ENCODE measurements around the gene GDNF. TPM values are rescaled to one million over a fixed set of nuclear protein-coding genes. Genes with fewer than 3 reads are reported as not detected.

Gene GDNF
- total RNA-seq, 1 donor from 2014 or later = 0.57 TPM

- H3K4me1 Mint-ChIP-seq (ENCODE audit: low read depth) = no peaks in the 10 kb centered on the region
- H3K9me3 Mint-ChIP-seq (ENCODE audit: low read depth) = no peaks in the 10 kb centered on the region
- no peak overlapping the region for H3K4me3 Mint-ChIP-seq (ENCODE audit: low read depth)
- DNase-seq (ENCODE audit: low spot score, unreplicated experiment) = no peak
- no peaks in the 10 kb centered on the region for H3K36me3 Mint-ChIP-seq (ENCODE audit: insufficient read depth)
- TF ChIP-seq, protein P1, sequence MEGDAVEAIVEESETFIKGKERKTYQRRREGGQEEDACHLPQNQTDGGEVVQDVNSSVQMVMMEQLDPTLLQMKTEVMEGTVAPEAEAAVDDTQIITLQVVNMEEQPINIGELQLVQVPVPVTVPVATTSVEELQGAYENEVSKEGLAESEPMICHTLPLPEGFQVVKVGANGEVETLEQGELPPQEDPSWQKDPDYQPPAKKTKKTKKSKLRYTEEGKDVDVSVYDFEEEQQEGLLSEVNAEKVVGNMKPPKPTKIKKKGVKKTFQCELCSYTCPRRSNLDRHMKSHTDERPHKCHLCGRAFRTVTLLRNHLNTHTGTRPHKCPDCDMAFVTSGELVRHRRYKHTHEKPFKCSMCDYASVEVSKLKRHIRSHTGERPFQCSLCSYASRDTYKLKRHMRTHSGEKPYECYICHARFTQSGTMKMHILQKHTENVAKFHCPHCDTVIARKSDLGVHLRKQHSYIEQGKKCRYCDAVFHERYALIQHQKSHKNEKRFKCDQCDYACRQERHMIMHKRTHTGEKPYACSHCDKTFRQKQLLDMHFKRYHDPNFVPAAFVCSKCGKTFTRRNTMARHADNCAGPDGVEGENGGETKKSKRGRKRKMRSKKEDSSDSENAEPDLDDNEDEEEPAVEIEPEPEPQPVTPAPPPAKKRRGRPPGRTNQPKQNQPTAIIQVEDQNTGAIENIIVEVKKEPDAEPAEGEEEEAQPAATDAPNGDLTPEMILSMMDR (IDR thresholded peaks at IDR 0.05; ENCODE audit: unreplicated experiment) = no peak
- H3K27me3 Mint-ChIP-seq = peaks cover 2% of the 10 kb centered on the region
- H3K27ac Mint-ChIP-seq = no peak overlapping the region
These were observed 28.0 kb downstream of the GDNF start for GRCh38 chr5:37811866-37812265.

DNA sequence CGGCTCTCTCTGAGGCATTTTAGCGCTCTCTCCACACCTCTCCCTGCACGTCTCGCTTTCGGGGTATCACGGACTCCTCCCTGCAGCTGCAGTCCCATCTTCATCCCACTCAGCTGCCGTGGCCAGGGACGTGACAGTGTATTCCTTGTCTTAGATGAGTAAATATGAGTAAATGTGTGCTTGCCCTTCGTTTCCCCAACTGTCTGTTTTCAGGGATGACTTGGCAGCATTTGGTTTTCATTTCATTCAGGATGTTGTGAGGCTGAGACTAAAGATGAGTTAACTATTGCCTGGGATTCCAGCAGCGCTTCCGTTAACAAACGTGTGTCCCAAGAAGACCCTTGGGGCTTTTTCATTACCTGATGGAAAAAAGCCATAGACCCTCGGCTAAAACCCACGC, 29.5 kb downstream of the GDNF start:
- TF ChIP-seq, protein P1 (IDR thresholded peaks at IDR 0.05; ENCODE audit: unreplicated experiment) = no peak
- Mint-ChIP-seq H3K4me3 (ENCODE audit: low read depth) (no peak overlapping the region), H3K27ac (no peak overlapping the region), H3K9me3 (ENCODE audit: low read depth) (no peaks in the 10 kb centered on the region), H3K36me3 (ENCODE audit: insufficient read depth) (no peaks in the 10 kb centered on the region), H3K4me1 (ENCODE audit: low read depth) (no peaks in the 10 kb centered on the region), H3K27me3 (peaks cover 2% of the 10 kb centered on the region)
- DNase-seq (ENCODE audit: low spot score, unreplicated experiment) = no peak

- no peaks in the 10 kb centered on the region for H3K4me1 Mint-ChIP-seq (ENCODE audit: low read depth)
- TF ChIP-seq, protein P1 (IDR thresholded peaks at IDR 0.05; ENCODE audit: unreplicated experiment) = no peak
- no peak overlapping the region for H3K27ac Mint-ChIP-seq
- no peak overlapping the region for H3K4me3 Mint-ChIP-seq (ENCODE audit: low read depth)
- H3K9me3 Mint-ChIP-seq (ENCODE audit: low read depth) = no peaks in the 10 kb centered on the region
- H3K27me3 Mint-ChIP-seq = peaks cover 2% of the 10 kb centered on the region
- no peak for DNase-seq (ENCODE audit: low spot score, unreplicated experiment)
- no peaks in the 10 kb centered on the region for H3K36me3 Mint-ChIP-seq (ENCODE audit: insufficient read depth)
These were observed 30.9 kb downstream of the GDNF start for GRCh38 chr5:37808945-37809344.

DNA sequence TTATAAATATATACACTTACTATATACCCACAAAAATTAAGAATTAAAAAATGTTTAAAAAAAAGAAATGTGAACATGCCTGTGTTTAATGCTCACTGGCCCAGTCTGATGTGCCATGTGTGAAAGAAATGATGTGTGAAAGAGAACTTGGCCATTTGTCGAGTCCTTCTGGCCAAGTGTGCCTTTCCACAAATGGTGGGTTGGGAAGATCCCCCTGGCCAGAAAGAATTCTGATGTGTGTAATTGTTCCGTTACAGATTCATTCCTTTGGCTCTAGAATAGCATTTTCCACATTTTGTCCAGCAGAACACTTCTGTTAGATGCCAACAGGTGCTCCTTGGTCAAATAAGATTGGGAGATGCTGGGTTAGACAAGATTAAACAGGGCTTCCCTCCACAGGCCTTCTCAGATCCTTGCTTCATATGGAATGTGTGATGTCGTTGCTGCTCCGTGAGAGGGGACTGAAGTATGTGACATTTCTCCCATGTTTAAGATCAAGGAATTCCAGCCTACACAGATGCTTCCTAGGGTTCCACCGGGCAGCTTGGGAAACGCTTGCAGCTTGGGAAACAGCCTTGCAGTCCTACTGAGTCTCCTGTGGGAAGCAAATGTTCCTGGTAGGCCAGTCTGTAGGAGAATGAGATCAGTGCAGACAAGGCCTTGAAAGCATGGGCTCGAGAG, 32.1 kb downstream of the GDNF start:
- no peak overlapping the region for H3K27ac Mint-ChIP-seq
- no peaks in the 10 kb centered on the region for H3K36me3 Mint-ChIP-seq (ENCODE audit: insufficient read depth)
- TF ChIP-seq, protein P1 (IDR thresholded peaks at IDR 0.05; ENCODE audit: unreplicated experiment) = no peak
- H3K4me1 Mint-ChIP-seq (ENCODE audit: low read depth) = no peaks in the 10 kb centered on the region
- DNase-seq (ENCODE audit: low spot score, unreplicated experiment) = no peak
- H3K9me3 Mint-ChIP-seq (ENCODE audit: low read depth) = no peaks in the 10 kb centered on the region
- H3K27me3 Mint-ChIP-seq = peaks cover 2% of the 10 kb centered on the region
- no peak overlapping the region for H3K4me3 Mint-ChIP-seq (ENCODE audit: low read depth)

- no peaks in the 10 kb centered on the region for H3K36me3 Mint-ChIP-seq (ENCODE audit: insufficient read depth)
- H3K9me3 Mint-ChIP-seq (ENCODE audit: low read depth) = no peaks in the 10 kb centered on the region
- no peak overlapping the region for H3K4me3 Mint-ChIP-seq (ENCODE audit: low read depth)
These were observed 32.8 kb downstream of the GDNF start for GRCh38 chr5:37807015-37807414.

More at GRCh38 chr5:37807015-37807414, 32.8 kb downstream of the GDNF start:
- no peaks in the 10 kb centered on the region for H3K4me1 Mint-ChIP-seq (ENCODE audit: low read depth)
- TF ChIP-seq, protein P1 (IDR thresholded peaks at IDR 0.05; ENCODE audit: unreplicated experiment) = no peak
- no peak for DNase-seq (ENCODE audit: low spot score, unreplicated experiment)
- H3K27ac Mint-ChIP-seq = no peak overlapping the region
- H3K27me3 Mint-ChIP-seq = peaks cover 2% of the 10 kb centered on the region

Data from progenitor cell of endocrine pancreas (in vitro differentiated cells).